ENCODE measurements around the gene PGAM5.
"Not testable (repeated sequence)": the region's sequence is repeated elsewhere in the genome, so short reads cannot be mapped to it uniquely, and the experiment has no call there.

The PGAM5 gene

DNA sequence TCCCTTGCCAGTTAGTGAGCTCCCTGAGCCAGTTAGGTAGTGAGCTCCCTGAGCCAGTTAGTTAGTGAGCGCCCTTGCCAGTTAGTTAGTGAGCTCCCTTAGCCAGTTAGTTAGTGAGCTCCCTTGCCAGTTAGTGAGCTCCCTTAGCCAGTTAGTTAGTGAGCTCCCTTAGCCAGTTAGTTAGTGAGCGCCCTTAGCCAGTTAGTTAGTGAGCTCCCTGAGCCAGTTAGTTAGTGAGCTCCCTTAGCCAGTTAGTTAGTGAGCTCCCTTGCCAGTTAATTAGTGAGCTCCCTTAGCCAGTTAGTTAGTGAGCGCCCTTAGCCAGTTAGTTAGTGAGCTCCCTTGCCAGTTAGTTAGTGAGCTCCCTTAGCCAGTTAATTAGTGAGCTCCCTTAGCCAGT is 18.6 kb upstream of the PGAM5 start:
- H3K9ac ChIP-seq (ENCODE audit: low read length) = not testable (repeated sequence)

DNA sequence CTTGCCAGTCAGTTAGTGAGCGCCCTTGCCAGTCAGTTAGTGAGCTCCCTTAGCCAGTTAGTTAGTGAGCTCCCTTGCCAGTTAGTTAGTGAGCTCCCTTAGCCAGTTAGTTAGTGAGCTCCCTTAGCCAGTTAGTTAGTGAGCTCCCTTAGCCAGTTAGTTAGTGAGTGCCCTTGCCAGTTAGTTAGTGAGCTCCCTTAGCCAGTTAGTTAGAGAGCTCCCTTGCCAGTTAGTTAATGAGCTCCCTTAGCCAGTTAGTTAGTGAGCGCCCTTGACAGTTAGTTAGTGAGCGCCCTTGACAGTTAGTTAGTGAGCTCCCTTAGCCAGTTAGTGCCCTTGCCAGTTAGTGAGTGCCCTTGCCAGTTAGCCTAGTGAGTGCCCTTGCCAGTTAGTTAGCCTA is 15.8 kb upstream of the PGAM5 start:
- H3K4me1 ChIP-seq (ENCODE audit: control insufficient read depth, insufficient read depth, low read length); H3K4me3 ChIP-seq (ENCODE audit: low read length); H3K9ac ChIP-seq (ENCODE audit: low read length); H3K27me3 ChIP-seq (replicated peaks; ENCODE audit: control insufficient read depth, insufficient read depth, low read length); DNase-seq (ENCODE audit: low read depth); H3K9me3 ChIP-seq (ENCODE audit: control insufficient read depth, low read length): not testable (repeated sequence)
- peaks cover 14% of the 10 kb centered on the region for H3K36me3 ChIP-seq (ENCODE audit: control insufficient read depth, insufficient read depth, low read length, severe bottlenecking)

More for the DNA sequence above, 18.6 kb upstream of the PGAM5 start:
- not testable (repeated sequence) for H3K36me3 ChIP-seq (ENCODE audit: control insufficient read depth, insufficient read depth, low read length, severe bottlenecking); H3K4me1 ChIP-seq (ENCODE audit: control insufficient read depth, insufficient read depth, low read length); H3K27me3 ChIP-seq (replicated peaks; ENCODE audit: control insufficient read depth, insufficient read depth, low read length); H3K9me3 ChIP-seq (ENCODE audit: control insufficient read depth, low read length); H3K4me3 ChIP-seq (ENCODE audit: low read length); DNase-seq (ENCODE audit: low read depth)

GRCh38 chr12:132695431-132695830 is 15.2 kb upstream of the PGAM5 start:
- H3K36me3 ChIP-seq (ENCODE audit: control insufficient read depth, insufficient read depth, low read length, severe bottlenecking) = peaks cover 14% of the 10 kb centered on the region
- DNase-seq (ENCODE audit: low read depth) = no peak
- no peak overlapping the region for H3K4me3 ChIP-seq (ENCODE audit: low read length)
- no peaks in the 10 kb centered on the region for H3K27me3 ChIP-seq (replicated peaks; ENCODE audit: control insufficient read depth, insufficient read depth, low read length)
- no peaks in the 10 kb centered on the region for H3K9me3 ChIP-seq (ENCODE audit: control insufficient read depth, low read length)
- no peak overlapping the region for H3K9ac ChIP-seq (ENCODE audit: low read length)
- peaks cover 11% of the 10 kb centered on the region for H3K4me1 ChIP-seq (ENCODE audit: control insufficient read depth, insufficient read depth, low read length)

DNA sequence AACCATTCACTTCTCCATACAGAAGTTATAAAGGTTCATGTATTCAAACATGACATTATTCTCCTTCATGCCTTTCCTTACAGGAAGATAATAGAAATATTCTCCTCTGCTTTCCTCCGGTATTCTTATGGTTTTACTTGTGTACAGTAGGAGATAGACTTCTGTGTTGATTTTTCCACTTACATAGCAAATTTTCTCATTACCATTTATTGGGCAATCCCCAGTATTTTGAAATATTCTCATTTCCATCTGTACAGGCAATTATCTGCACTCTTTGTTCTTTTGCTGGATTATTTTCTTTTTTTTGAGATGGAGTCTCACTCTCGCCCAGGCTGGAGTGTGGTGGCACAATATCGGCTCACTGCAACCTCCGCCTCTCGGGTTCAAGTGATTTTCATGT is 12.3 kb upstream of the PGAM5 start:
- no peak for DNase-seq (ENCODE audit: low read depth)
- H3K9ac ChIP-seq (ENCODE audit: low read length) = no peak overlapping the region
- no peak overlapping the region for H3K4me3 ChIP-seq (ENCODE audit: low read length)
- H3K36me3 ChIP-seq (ENCODE audit: control insufficient read depth, insufficient read depth, low read length, severe bottlenecking) = peaks cover 17% of the 10 kb centered on the region
- no peaks in the 10 kb centered on the region for H3K9me3 ChIP-seq (ENCODE audit: control insufficient read depth, low read length)
- H3K4me1 ChIP-seq (ENCODE audit: control insufficient read depth, insufficient read depth, low read length) = peaks cover 13% of the 10 kb centered on the region
- no peaks in the 10 kb centered on the region for H3K27me3 ChIP-seq (replicated peaks; ENCODE audit: control insufficient read depth, insufficient read depth, low read length)

- Histone ChIP-seq H3K27me3 (replicated peaks; ENCODE audit: control insufficient read depth, insufficient read depth, low read length) (no peaks in the 10 kb centered on the region), H3K36me3 (ENCODE audit: control insufficient read depth, insufficient read depth, low read length, severe bottlenecking) (peaks cover 25% of the 10 kb centered on the region), H3K9me3 (ENCODE audit: control insufficient read depth, low read length) (no peaks in the 10 kb centered on the region), H3K4me3 (ENCODE audit: low read length) (no peak overlapping the region), H3K4me1 (ENCODE audit: control insufficient read depth, insufficient read depth, low read length) (peaks cover 13% of the 10 kb centered on the region), H3K9ac (ENCODE audit: low read length) (no peak overlapping the region)
- peak; percentile 19 for DNase-seq (ENCODE audit: low read depth)
Measured at GRCh38 chr12:132700212-132700822, 10.3 kb upstream of the PGAM5 start.

GRCh38 chr12:132702640-132703039 is 8.0 kb upstream of the PGAM5 start:
- H3K9ac ChIP-seq (ENCODE audit: low read length) = no peak overlapping the region
- H3K36me3 ChIP-seq (ENCODE audit: control insufficient read depth, insufficient read depth, low read length, severe bottlenecking) = peaks cover 19% of the 10 kb centered on the region
- H3K9me3 ChIP-seq (ENCODE audit: control insufficient read depth, low read length) = no peaks in the 10 kb centered on the region
- no peak for DNase-seq (ENCODE audit: low read depth)
- H3K4me1 ChIP-seq (ENCODE audit: control insufficient read depth, insufficient read depth, low read length) = peaks cover 13% of the 10 kb centered on the region
- H3K27me3 ChIP-seq (replicated peaks; ENCODE audit: control insufficient read depth, insufficient read depth, low read length) = no peaks in the 10 kb centered on the region
- H3K4me3 ChIP-seq (ENCODE audit: low read length) = no peak overlapping the region

- Histone ChIP-seq H3K9me3 (ENCODE audit: control insufficient read depth, low read length) (no peaks in the 10 kb centered on the region), H3K4me3 (ENCODE audit: low read length) (no peak overlapping the region), H3K27me3 (replicated peaks; ENCODE audit: control insufficient read depth, insufficient read depth, low read length) (no peaks in the 10 kb centered on the region), H3K9ac (ENCODE audit: low read length) (no peak overlapping the region), H3K4me1 (ENCODE audit: control insufficient read depth, insufficient read depth, low read length) (peaks cover 6% of the 10 kb centered on the region), H3K36me3 (ENCODE audit: control insufficient read depth, insufficient read depth, low read length, severe bottlenecking) (peaks cover 19% of the 10 kb centered on the region)
- DNase-seq (ENCODE audit: low read depth) = no peak
Measured at GRCh38 chr12:132703641-132704040, 7.0 kb upstream of the PGAM5 start.

DNA sequence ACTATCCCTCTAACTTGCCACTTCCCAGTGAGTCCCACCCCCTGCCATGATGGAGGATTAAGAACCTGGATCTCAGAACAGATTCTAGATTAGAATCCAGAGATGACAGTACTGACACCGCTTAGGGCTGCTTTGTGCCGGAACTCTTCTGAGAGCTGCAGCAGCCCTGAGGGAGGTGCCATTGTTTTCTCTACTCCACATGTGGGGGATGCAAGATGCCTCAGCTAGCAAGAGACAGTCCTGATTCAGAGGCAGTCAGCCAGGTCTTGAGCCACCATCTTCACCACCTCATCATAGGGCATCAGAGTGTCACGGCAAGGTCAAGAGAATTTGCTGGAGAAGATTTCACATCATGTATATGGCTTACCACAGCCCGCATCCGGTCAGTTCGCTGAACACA is 3.4 kb upstream of the PGAM5 start:
- Histone ChIP-seq H3K4me3 (ENCODE audit: low read length) (no peak overlapping the region), H3K36me3 (ENCODE audit: control insufficient read depth, insufficient read depth, low read length, severe bottlenecking) (peaks cover 10% of the 10 kb centered on the region), H3K27me3 (replicated peaks; ENCODE audit: control insufficient read depth, insufficient read depth, low read length) (no peaks in the 10 kb centered on the region), H3K9ac (ENCODE audit: low read length) (no peak overlapping the region), H3K9me3 (ENCODE audit: control insufficient read depth, low read length) (no peaks in the 10 kb centered on the region), H3K4me1 (ENCODE audit: control insufficient read depth, insufficient read depth, low read length) (peaks cover 16% of the 10 kb centered on the region)
- no peak for DNase-seq (ENCODE audit: low read depth)

GRCh38 chr12:132708150-132708549 is 2.5 kb upstream of the PGAM5 start:
- no peak overlapping the region for H3K9ac ChIP-seq (ENCODE audit: low read length)
- H3K9me3 ChIP-seq (ENCODE audit: control insufficient read depth, low read length) = no peaks in the 10 kb centered on the region
- H3K36me3 ChIP-seq (ENCODE audit: control insufficient read depth, insufficient read depth, low read length, severe bottlenecking) = peaks cover 9% of the 10 kb centered on the region
- no peak for DNase-seq (ENCODE audit: low read depth)
- peaks cover 16% of the 10 kb centered on the region for H3K4me1 ChIP-seq (ENCODE audit: control insufficient read depth, insufficient read depth, low read length)
- no peaks in the 10 kb centered on the region for H3K27me3 ChIP-seq (replicated peaks; ENCODE audit: control insufficient read depth, insufficient read depth, low read length)
- H3K4me3 ChIP-seq (ENCODE audit: low read length) = no peak overlapping the region

DNA sequence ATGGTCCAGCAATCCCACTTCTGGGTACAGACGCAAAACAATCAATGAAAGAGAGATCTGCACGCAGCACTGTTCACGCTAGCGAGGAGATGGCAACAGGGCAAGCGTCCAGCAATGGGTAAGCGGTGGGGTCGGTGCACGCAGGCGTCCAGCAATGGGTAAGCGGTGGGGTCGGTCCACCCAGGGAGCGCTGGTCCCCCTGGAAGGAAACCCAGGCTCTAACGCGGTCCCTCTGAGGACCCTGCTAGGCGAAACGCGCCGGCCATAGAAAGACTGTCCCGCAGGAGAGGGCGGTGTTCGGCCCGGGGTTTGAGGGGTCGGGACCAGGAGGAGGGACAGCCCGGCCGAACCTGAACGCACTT is 618 bp upstream of the PGAM5 start:
- H3K4me3 ChIP-seq (ENCODE audit: low read length) = peak overlapping the region; percentile 98
- peak overlapping the region; percentile 93 for H3K9ac ChIP-seq (ENCODE audit: low read length)
- H3K4me1 ChIP-seq (ENCODE audit: control insufficient read depth, insufficient read depth, low read length) = peaks cover 16% of the 10 kb centered on the region
- H3K27me3 ChIP-seq (replicated peaks; ENCODE audit: control insufficient read depth, insufficient read depth, low read length) = no peaks in the 10 kb centered on the region
- H3K36me3 ChIP-seq (ENCODE audit: control insufficient read depth, insufficient read depth, low read length, severe bottlenecking) = peaks cover 6% of the 10 kb centered on the region
- H3K9me3 ChIP-seq (ENCODE audit: control insufficient read depth, low read length) = no peaks in the 10 kb centered on the region
- DNase-seq (ENCODE audit: low read depth) = peak; percentile 41

DNA sequence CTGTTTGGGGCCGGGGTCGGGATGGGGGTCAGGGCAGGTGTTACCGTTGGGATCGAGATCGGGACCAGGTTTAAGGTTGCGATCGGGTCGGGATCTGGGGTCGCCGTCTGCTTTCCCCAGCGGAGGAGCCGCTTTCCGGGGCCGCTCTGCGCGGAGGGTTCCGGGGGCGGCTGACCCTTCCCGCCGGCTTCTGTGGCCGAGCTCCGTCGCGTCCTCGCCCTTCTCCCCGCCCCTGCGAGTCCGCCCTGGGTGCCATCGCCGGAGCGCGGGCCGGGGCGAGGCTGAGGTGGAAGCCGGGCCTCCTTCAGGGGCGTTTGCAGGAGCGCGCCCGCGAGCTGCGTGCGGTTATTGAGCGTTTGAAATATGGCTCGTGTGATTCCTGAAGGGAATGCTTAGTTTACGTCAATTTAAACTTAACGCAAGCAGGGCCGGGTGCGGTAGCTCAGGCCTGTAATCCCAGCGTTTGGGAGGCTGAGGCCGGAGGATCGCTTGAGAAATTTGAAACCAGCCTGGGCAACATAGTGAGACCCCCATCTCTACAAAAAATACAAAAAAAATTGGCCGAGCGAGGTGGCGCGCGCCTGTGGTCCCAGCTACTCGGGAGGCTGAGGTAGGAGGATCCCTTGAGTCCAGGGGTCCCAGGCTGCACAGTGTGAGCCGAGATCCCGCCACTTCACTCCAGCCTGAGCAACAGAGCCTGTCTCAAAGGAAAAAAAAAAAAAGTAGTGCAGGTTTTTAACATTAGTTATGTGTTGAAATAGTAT is 620 bp downstream of the PGAM5 start:
- Histone ChIP-seq H3K4me3 (ENCODE audit: low read length) (peak overlapping the region; percentile 98), H3K9ac (ENCODE audit: low read length) (peak overlapping the region; percentile 93), H3K9me3 (ENCODE audit: control insufficient read depth, low read length) (no peaks in the 10 kb centered on the region), H3K4me1 (ENCODE audit: control insufficient read depth, insufficient read depth, low read length) (peaks cover 16% of the 10 kb centered on the region), H3K27me3 (replicated peaks; ENCODE audit: control insufficient read depth, insufficient read depth, low read length) (no peaks in the 10 kb centered on the region), H3K36me3 (ENCODE audit: control insufficient read depth, insufficient read depth, low read length, severe bottlenecking) (peaks cover 10% of the 10 kb centered on the region)
- DNase-seq (ENCODE audit: low read depth) = peak; percentile 62
